Measurements from ENCODE around the gene GPC3. TPM values are rescaled to one million over a fixed set of nuclear protein-coding genes. Genes with fewer than 3 reads are reported as not detected.

Gene GPC3
- total RNA-seq, 6 experiments from 2014 or later: 0.31 to 6.8 (median 1.8) TPM

DNA sequence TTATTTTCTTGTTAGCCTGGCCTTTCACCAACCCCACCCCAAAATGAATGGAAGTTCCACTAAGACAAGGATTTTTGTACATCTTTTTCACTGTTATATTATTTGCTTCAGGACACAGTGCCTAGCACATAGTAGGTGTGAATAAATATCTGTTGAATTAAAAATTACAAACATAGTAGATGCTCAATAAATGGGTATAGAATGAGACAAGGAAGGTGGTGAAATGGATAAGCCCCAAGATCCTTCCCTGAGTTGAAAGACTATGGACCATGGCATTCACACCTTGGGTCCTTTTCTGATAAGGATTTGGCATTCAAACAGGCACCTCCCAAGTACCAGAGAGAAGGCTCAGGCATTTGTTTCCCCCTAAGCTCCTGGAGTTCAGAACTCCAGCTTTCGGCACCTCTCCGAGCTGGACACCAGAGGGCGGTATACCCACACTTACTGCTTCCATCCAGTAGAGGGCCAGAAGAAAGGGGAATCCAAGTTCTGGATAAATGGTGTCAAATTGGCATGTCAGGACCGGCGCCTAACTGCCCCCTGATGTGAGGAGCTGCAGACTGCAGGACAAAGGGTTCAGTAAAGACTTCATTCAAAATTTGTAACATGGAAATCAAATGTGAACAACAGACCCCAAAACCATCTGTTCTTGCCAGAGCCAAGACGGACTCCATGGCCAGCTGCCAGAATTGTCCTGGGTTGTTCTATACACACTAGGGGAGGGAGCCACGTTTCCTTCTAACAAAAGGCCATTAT, 193.0 kb downstream of the GPC3 start:
- no peak overlapping the region for H3K4me3 ChIP-seq
- WGBS (ENCODE audit: insufficient coverage, low coverage, low lambda C conversion rate, missing lambda C conversion rate): 9% methylated on average over 7 of the region's 7 CpGs

GRCh38 chrX:133789829-133790228, 195.6 kb downstream of the GPC3 start:
- Histone ChIP-seq H3K4me1 (no peaks in the 10 kb centered on the region), H3K27ac (no peak overlapping the region), H3K27me3 (peaks cover 0 to 5% of the 10 kb centered on the region in 2 donors), H3K4me3 (no peak overlapping the region), H3K36me3 (no peaks in the 10 kb centered on the region), H3K9me3 (no peaks in the 10 kb centered on the region)
- DNase-seq (no peak), ATAC-seq (no peak)
- intact Hi-C loops (cut with DNase I): loop anchor here in 1 of 2 donors (5.0 kb wide), 1 partner anchor 132 kb away; no protein-coding TSS in a partner anchor
- 36% methylated on average over 3 of the region's 3 CpGs for WGBS (ENCODE audit: insufficient coverage, low coverage, low lambda C conversion rate, missing lambda C conversion rate)
- TF ChIP-seq CTCF (IDR thresholded peaks at IDR 0.05): no peak

More for the DNA sequence above, 193.0 kb downstream of the GPC3 start:
- no peaks in the 10 kb centered on the region for H3K4me1 ChIP-seq
- no peaks in the 10 kb centered on the region for H3K9me3 ChIP-seq
- H3K27me3 ChIP-seq: peaks cover 0 to 9% of the 10 kb centered on the region in 2 donors
- peak; percentile 52 to 58 (median 56) for DNase-seq
- TF ChIP-seq POLR2A (IDR thresholded peaks at IDR 0.05): no peak
- peak; percentile 93 to 97 (median 94) for TF ChIP-seq CTCF (IDR thresholded peaks at IDR 0.05)
- peak; percentile 93 to 98 (median 97) for ATAC-seq
- H3K36me3 ChIP-seq: no peaks in the 10 kb centered on the region
- no peak overlapping the region for H3K27ac ChIP-seq
- intact Hi-C loops (cut with DNase I): loop anchor here in 1 of 2 donors (5.0 kb wide), 1 partner anchor 130 kb away; no protein-coding TSS in a partner anchor

DNA sequence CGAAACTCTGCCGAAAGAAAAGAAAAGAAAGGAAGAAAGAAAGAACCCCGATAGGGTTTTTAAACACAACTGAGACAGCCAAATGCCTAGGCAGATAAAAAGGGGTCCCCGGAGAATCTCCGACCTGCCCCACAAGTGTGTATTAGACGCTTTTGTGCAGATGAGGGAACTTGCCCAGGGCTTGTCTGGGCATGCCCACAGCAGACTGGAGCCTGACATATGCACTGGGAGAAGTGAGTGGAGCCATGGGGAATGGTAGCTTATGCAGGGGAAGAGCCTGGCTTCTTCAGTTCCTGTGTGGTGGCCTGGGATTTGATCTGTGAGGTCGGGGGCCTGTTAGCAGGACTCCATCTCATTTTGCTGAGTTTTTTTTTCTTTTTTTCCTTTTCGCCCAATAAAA, 199.0 kb downstream of the GPC3 start:
- 66% methylated on average over 8 of the region's 8 CpGs for WGBS (ENCODE audit: insufficient coverage, low coverage, low lambda C conversion rate, missing lambda C conversion rate)
- no peak for DNase-seq

DNA sequence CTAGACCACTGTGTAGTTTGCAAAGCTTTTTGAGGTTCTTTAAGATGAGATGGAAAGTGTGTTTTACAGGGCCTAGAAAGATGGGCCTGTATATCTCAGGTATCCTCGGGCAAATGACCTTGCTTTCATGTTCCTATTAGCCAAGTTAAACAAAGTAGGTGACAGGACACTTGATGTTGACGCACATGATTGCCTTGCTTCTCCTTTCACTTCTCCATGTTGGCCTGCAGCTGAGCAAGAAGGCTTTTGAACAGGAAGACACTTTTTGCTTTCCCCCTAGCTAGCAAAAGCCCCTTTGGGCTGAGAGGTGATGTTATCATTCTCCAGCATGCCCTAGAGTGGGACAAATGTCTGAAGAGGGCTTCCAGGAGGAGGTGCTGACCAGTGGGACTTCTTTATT, 202.1 kb downstream of the GPC3 start:
- Histone ChIP-seq H3K9me3 (no peaks in the 10 kb centered on the region), H3K4me3 (no peak overlapping the region), H3K27me3 (no peaks in the 10 kb centered on the region), H3K4me1 (no peaks in the 10 kb centered on the region), H3K36me3 (no peaks in the 10 kb centered on the region), H3K27ac (no peak overlapping the region)
- TF ChIP-seq CTCF (IDR thresholded peaks at IDR 0.05) (no peak), POLR2A (IDR thresholded peaks at IDR 0.05) (no peak)
- peak in 1 of 4 donors; percentile 19 for ATAC-seq
- DNase-seq: no peak
- intact Hi-C loops (cut with DNase I): no loop called here
- WGBS (ENCODE audit: insufficient coverage, low coverage, low lambda C conversion rate, missing lambda C conversion rate): 21% methylated on average over 2 of the region's 2 CpGs

More for the DNA sequence above, 199.0 kb downstream of the GPC3 start:
- no peak overlapping the region for H3K4me3 ChIP-seq
- TF ChIP-seq CTCF (IDR thresholded peaks at IDR 0.05): no peak
- no peak for TF ChIP-seq POLR2A (IDR thresholded peaks at IDR 0.05)
- no peaks in the 10 kb centered on the region for H3K9me3 ChIP-seq
- H3K36me3 ChIP-seq: no peaks in the 10 kb centered on the region
- H3K4me1 ChIP-seq: no peaks in the 10 kb centered on the region
- H3K27ac ChIP-seq: no peak overlapping the region
- H3K27me3 ChIP-seq: peaks cover 0 to 5% of the 10 kb centered on the region in 2 donors
- intact Hi-C loops (cut with DNase I): no loop called here
- ATAC-seq: no peak

Data from right lobe of liver (tissue), 6 donors.